ENCODE data around the gene CELF2.

- no peak for TF ChIP-seq CTCF (IDR thresholded peaks at IDR 0.05)
- no peak for TF ChIP-seq EP300 (IDR thresholded peaks at IDR 0.05; ENCODE audit: low read depth)
Measured at GRCh38 chr10:11292576-11293302, 275.1 kb downstream of the CELF2 start.
